ENCODE data around the gene KIF3B. TPM values are rescaled to one million over a fixed set of nuclear protein-coding genes. Genes with fewer than 3 reads are reported as not detected.
"Not testable (repeated sequence)": the region's sequence is repeated elsewhere in the genome, so short reads cannot be mapped to it uniquely, and the experiment has no call there.

Gene KIF3B
- total RNA-seq, 4 donors from 2014 or later, result 4.8 to 8.7 (median 6.4) TPM

DNA sequence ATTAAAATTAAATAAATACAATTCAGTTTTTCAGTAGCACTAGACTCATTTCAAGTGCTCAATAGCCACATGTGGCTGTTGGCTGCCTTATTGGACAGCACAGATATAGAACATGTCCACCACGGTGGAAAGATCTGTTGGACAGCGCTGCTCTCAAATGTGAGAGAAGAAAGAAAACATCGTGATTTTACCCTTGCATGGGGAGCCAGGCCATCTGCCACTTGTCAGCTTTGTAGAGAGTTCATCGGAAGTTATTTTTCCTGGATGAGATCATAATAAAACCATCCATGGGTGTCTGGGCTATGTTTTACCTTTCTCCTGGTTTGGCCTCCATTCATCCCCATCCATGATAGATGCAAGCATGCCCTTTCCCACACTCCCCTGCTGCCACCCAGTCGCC, 5.8 kb upstream of the KIF3B start:
- no peak overlapping the region for H3K27ac ChIP-seq
- H3K9me3 ChIP-seq, result no peaks in the 10 kb centered on the region
- no peaks in the 10 kb centered on the region for H3K4me1 ChIP-seq
- no peaks in the 10 kb centered on the region for H3K27me3 ChIP-seq
- H3K4me3 ChIP-seq, result no peak overlapping the region
- no peak for TF ChIP-seq CTCF (IDR thresholded peaks at IDR 0.05 in 4 of 5, conservative IDR thresholded peaks at IDR 0.05 in 1 of 5)
- no peak for TF ChIP-seq POLR2A (IDR thresholded peaks at IDR 0.05)
- intact Hi-C loops (cut with DNase I; ENCODE audit: low total_unique reads), result no loop called here
- no peaks in the 10 kb centered on the region for H3K36me3 ChIP-seq
- ATAC-seq, result no peak
- in situ Hi-C loops (cut with MboI; ENCODE audit: low sequenced_read_pairs in 4 of 4), result no loop called here
- DNase-seq, result no peak

DNA sequence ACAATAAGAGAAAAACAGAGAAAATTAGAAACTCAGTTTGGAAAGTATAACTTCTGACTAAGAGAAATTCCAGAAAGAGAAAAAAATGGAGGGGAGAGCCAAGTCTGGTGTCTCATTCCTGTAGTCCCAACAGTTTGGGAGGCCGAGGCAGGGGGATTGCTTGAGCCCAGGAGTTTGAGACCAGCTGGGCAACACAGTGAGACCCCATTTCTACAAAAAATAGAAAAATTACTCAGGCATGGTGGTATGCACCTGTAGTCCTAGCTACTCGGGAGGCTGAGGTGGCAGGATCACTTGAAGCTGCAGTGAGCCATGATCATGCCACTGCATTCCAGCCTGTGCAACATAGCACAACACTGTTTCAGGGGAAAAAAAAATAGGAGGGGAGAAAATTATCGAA, 3.1 kb upstream of the KIF3B start:
- ATAC-seq (no peak), DNase-seq (no peak)
- no peak overlapping the region for H3K27ac ChIP-seq
- peaks cover 9 to 12% of the 10 kb centered on the region in 2 donors for H3K4me1 ChIP-seq
- H3K9me3 ChIP-seq, result no peaks in the 10 kb centered on the region
- in situ Hi-C loops (cut with MboI; ENCODE audit: low sequenced_read_pairs in 4 of 4) (no loop called here), intact Hi-C loops (cut with DNase I; ENCODE audit: low total_unique reads) (no loop called here)
- H3K4me3 ChIP-seq, result no peak overlapping the region
- no peaks in the 10 kb centered on the region for H3K27me3 ChIP-seq
- H3K36me3 ChIP-seq, result no peaks in the 10 kb centered on the region
- no peak for TF ChIP-seq POLR2A (IDR thresholded peaks at IDR 0.05)
- TF ChIP-seq CTCF (IDR thresholded peaks at IDR 0.05 in 4 of 5, conservative IDR thresholded peaks at IDR 0.05 in 1 of 5), result no peak

GRCh38 chr20:32275163-32275562, 2.3 kb upstream of the KIF3B start:
- in situ Hi-C loops (cut with MboI; ENCODE audit: low sequenced_read_pairs in 4 of 4), result not testable (repeated sequence)

DNA sequence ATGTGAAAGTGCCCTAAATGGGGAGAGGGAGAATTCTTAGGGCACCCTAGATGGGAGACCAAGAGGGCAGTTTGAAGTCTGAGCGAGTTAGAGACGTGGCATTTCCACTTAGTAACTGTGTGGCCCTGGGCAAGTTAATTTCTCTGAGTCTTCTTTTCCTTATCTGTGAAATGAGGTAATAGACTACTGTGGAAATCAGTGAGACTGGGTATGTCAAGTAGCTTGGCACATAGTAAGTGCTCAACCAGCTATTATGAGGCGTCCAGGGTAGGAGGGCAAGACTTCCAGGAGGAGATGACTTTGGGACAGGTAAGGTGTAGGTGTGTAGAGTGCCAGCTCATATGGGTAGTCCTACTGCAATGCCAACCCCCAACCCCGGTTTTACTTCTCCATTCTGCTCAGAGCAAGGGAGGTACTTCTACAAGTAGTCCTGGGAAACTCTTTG, 770 bp downstream of the KIF3B start:
- TF ChIP-seq POLR2A (IDR thresholded peaks at IDR 0.05) (no peak), CTCF (IDR thresholded peaks at IDR 0.05 in 4 of 5, conservative IDR thresholded peaks at IDR 0.05 in 1 of 5) (no peak)
- ATAC-seq, result no peak
- H3K4me3 ChIP-seq, result peak overlapping the region; percentile 79 to 96 (median 86)
- in situ Hi-C loops (cut with MboI; ENCODE audit: low sequenced_read_pairs in 4 of 4), result no loop called here
- H3K9me3 ChIP-seq, result no peaks in the 10 kb centered on the region
- H3K27me3 ChIP-seq, result no peaks in the 10 kb centered on the region
- H3K36me3 ChIP-seq, result no peaks in the 10 kb centered on the region
- DNase-seq, result no peak
- peaks cover 18% of the 10 kb centered on the region in 2 donors for H3K4me1 ChIP-seq
- intact Hi-C loops (cut with DNase I; ENCODE audit: low total_unique reads), result loop anchor here (5.0 kb wide), 1 partner anchor 71 kb away; the partner anchor contains the start of genes PLAGL2 and POFUT1
- H3K27ac ChIP-seq, result peak overlapping the region in 3 of 4 donors; percentile 20 to 74 (median 66)

More at GRCh38 chr20:32275163-32275562, 2.3 kb upstream of the KIF3B start:
- H3K4me1 ChIP-seq, result peaks cover 9 to 12% of the 10 kb centered on the region in 2 donors
- not testable (repeated sequence) for H3K27me3 ChIP-seq, H3K4me3 ChIP-seq, H3K27ac ChIP-seq, ATAC-seq, H3K36me3 ChIP-seq, DNase-seq, H3K9me3 ChIP-seq
- intact Hi-C loops (cut with DNase I; ENCODE audit: low total_unique reads), result loop anchor here (5.0 kb wide), 1 partner anchor 68 kb away; the partner anchor contains the start of genes PLAGL2 and POFUT1

- TF ChIP-seq POLR2A (IDR thresholded peaks at IDR 0.05) (no peak), CTCF (IDR thresholded peaks at IDR 0.05 in 4 of 5, conservative IDR thresholded peaks at IDR 0.05 in 1 of 5) (no peak)
- intact Hi-C loops (cut with DNase I; ENCODE audit: low total_unique reads), result no loop called here
- no peaks in the 10 kb centered on the region for H3K36me3 ChIP-seq
- no peaks in the 10 kb centered on the region for H3K27me3 ChIP-seq
- no peak overlapping the region for H3K4me3 ChIP-seq
- H3K27ac ChIP-seq, result no peak overlapping the region
- peaks cover 28 to 31% of the 10 kb centered on the region in 2 donors for H3K4me1 ChIP-seq
- in situ Hi-C loops (cut with MboI; ENCODE audit: low sequenced_read_pairs in 4 of 4), result no loop called here
- ATAC-seq (no peak), DNase-seq (no peak)
- no peaks in the 10 kb centered on the region for H3K9me3 ChIP-seq
Observed at GRCh38 chr20:32281711-32282110, 4.3 kb downstream of the KIF3B start.
